ENCODE results near the gene PRICKLE3. TPM values are rescaled to one million over a fixed set of nuclear protein-coding genes. Genes with fewer than 3 reads are reported as not detected.
"Not testable (repeated sequence)": the region's sequence is repeated elsewhere in the genome, so short reads cannot be mapped to it uniquely, and the experiment has no call there.

Gene PRICKLE3
- total RNA-seq, 1 donor from 2014 or later = 6.6 TPM

GRCh38 chrX:49183701-49184281 is 2.4 kb downstream of the PRICKLE3 start:
- DNase-seq (ENCODE audit: low read depth) = no peak

DNA sequence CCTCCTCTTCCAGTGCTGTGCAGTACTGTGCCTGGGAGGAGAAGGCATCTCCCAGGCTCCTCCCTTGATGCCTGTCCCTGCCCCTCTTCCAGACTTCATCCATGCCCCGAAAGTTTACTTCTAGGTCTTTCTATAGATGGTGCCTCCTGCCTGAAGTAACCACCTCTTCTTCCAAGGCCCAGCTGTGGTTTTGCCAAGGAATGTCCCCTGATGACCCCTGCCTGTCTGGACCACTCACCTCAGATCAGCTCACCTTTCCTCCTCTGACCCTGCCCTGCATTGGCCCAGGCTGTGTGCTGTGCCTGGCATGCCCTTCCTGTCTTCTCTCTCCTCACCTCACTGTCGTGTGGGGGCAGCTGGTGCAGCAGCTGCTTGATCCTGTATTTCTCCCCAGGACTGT is 6.8 kb downstream of the PRICKLE3 start:
- DNase-seq (ENCODE audit: low read depth) = no peak

DNA sequence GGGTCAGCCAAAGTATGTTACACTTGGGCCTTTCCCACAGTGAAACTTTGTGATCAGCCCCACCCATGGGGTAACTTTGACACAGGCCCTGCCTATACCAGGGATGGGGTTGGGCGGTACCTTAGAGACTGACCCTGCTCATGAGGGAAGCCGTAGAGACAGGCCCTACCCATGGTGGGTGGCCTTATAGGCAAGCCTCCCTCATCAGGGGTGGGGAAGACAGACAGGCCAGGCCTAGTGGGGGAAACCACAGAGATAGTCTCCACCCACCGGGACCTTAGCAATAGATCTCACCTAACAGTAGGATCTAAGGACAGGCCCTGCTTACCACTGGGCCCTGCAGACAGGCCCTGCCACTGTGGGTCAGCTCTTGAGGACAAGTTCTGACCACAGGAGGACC is 7.6 kb downstream of the PRICKLE3 start:
- DNase-seq (ENCODE audit: low read depth) = no peak

DNA sequence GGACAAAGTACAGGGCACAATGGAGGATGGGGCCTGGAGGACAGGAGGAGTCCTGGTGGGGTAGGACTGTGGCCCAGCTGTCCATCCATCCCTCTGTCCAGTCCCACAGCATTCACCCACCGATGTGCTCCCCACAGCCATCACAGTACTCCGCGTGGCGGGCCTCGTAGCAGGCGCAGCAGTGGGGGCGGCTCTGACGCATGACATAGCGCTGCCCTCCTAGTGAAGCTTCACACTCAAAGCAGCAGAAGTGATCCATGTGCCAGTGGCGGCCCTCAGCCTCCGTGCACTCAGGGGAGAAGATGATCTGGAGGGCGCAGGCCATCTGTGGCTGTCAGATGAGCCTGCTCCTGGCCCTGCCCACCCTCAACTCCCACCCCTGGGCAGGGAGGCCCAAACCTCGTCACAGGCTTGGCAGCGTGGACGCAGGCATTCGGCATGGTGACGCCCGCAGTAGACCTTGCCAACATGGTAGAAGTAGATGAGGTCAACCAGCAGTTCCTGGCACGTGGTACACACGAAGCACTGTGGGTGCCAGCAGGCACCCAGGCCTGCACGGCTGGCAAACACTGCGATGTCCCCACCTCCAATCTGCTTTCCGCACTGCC is 8.2 kb downstream of the PRICKLE3 start:
- no peak for DNase-seq (ENCODE audit: low read depth)

DNA sequence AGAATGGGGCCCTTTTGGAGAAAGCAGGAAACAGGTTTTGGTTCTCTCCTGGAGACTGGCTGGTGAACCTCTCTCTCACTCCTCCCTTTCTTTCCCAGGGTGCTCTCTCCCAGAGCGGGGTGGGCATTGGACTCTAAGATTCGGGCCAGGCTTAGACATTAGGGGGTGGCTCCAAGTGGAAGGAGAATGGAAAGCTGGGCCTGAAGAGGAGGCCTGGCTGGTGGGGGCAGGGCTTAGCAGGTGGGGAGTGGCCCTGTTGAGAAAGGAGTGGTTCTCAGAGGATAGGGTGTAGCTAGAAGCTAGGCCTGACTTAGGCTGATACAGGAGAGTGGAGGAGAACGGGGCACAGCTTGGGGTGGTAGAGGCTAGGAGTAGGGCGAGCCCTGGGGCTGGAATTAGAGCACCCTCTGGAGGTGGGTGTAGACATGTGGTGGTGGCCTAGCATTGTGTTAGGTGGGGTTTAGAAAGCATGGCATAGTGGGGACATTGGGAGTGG is 8.8 kb downstream of the PRICKLE3 start:
- DNase-seq (ENCODE audit: low read depth) = no peak

- DNase-seq (ENCODE audit: low read depth) = no peak
Measured at GRCh38 chrX:49176421-49177326, 9.5 kb downstream of the PRICKLE3 start.

DNA sequence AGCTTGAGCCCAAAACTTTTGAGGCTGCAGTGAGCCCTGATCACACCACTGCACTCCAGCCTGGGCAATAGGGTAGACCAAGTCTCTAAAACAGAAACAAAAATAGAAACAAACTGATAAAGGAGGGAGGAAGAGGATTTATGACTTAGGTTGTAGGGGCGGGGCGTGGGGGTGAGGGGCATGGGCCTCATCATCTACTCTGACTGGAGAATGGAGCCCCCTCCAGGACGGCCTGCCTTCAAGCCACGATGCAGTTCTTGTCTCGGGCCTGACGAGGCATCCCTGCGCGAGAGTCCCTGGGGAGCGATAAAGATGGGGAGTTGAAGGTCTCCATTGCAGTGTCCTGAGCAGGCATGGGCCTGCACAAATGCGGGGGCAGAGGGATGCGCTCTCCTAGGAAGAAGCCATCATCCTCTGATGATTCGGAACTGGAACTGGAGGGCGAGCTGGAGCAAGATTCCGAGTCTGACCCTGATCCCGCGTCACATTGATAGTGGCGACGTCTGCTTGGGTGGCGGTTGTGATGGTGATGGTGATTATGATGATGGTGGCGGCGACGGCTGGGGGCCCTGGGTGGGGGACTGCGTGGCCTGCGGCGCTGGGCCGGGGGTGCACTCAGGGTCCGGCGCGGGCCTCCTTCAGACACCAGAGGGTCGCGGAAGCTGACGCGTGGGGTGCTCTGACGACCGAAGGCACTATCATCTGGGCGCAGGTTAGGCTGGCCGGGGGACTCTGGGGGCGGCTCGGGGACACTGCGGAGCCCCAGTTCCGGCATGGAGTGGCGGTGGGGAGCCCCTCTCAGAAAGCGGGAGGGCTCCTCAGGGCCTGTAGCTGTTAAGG is 10.5 kb downstream of the PRICKLE3 start:
- no peak for DNase-seq (ENCODE audit: low read depth)

DNA sequence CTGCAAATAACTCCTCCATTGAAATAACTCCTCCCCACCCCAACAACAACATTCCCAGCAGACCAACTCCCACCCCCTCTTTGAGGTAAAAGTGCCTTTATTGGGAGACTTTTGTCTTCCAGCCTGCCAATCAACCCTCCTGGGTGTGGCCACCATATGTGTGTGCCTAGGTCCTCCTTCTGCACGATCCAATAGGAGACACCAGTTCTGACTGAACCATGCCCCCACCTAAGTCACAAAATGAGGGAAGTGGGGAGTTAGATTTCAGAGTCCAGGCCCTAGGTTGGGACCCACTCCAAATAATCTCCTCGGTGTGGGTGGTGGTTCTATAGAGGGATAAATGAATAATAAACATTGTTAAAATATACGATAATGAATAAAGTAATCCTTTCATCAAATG is 11.4 kb downstream of the PRICKLE3 start:
- DNase-seq (ENCODE audit: low read depth) = no peak

DNA sequence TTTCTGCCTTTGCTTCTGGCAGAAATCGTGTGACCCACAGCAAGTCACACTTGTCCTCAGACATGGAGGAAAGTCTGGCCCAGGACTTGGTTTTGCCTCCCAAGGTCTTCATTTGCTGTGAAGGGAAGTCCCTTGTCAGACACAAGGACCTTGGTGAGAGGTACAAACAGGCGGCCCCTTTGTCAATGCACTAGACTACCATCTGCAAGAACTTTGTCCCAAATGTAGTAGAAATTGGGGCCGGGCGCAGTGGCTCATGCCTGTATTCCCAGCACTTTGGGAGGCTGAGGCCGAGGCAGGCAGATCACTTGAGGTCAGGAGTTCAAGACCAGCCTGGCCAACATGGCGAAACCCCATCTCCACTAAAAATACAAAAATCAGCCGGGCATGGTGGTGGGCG is 12.6 kb downstream of the PRICKLE3 start:
- DNase-seq (ENCODE audit: low read depth) = not testable (repeated sequence)

DNA sequence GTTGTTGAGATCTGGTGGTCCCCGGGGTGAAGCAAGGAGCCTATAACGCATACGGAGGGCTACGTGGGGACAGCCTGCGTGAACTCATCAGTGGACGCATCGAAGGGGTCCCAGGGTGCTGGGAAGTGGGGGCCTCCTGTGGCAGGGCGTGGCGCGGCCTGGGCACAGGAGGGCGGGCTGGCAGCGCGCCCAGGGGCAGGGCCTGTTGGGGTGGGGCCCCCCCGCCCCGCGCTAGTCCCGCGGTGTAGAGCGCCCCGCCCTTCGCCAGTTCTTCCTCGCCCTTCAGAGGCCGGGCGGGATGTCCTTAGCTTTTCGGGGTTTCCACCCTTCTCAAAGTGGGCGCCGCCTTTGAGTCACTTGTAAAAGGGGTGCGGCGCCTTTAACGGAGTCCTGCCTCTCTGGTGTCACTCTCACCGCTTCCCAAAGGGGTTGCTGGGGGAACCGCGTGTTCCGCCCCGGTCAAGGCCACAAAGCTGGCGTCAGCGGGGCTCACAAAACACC is 13.8 kb downstream of the PRICKLE3 start:
- peak; percentile 80 for DNase-seq (ENCODE audit: low read depth)

DNA sequence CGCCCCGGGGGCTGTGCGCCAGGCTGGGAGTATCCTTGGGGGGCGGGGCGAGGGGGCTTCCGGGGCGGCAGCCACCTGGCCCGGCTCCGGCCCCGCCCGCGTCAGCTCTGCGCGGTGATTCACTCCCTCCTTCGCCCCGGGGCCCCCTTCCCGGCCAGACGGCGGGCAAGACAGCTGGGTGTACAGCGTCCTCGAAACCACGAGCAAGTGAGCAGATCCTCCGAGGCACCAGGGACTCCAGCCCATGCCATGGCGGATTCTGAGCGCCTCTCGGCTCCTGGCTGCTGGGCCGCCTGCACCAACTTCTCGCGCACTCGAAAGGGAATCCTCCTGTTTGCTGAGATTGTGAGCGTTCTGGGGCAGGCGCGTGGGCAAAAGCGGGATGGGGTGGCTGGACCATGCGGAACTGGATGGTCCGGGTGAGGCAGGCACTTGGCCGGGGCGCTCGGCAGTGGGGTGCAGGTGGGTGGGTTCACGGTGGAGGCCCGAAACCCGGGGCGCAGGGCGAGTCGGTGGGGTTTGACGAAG is 14.4 kb downstream of the PRICKLE3 start, which contains the start of gene PLP2:
Gene PLP2, plus strand, starts transcription at position 147 of the 528 bp plus-strand sequence. Its CDS starts 103 bp downstream, at position 250.
- peak; percentile 80 for DNase-seq (ENCODE audit: low read depth)

- DNase-seq (ENCODE audit: low read depth) = no peak
Measured at GRCh38 chrX:49167740-49168108, 18.4 kb downstream of the PRICKLE3 start.

DNA sequence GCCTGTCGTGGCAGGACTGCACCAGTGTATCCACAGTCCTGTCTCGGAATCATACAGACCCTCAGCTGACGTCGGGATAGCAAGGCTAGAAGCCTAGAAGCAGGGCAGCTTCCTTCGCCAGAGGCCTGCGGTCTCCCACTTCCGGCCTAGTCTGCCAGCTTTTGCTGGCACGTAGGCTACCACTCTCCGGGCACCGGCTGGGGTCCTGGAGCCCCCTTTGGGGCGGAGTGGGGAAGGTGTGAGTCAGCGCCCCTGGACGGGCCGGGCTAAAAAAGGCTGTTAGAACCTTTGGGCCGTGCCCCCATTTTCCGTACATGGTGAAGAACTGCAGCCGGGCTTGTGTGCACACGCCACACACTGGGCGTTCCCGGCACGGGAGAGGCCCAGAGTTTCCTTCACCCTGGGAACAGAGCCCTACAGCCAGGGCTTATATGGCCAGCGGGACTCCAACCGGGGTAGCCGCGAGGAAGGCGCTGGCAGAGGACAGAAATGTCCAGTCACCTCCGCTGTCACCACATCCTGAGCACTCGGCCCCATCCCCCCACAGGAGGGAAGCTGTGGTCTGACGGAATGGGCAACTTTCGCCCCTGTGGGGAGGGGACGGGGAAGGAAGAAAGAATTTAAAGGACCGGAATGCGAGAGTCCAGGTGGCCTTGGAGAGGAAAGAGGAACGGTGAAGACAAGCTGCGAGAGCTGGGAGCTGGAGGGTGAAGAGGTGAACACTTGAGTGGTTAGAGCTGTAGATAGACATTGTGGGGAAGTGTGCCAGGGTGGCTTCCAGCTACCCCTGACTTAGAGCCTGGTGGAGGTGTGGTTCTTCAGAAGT is 19.0 kb downstream of the PRICKLE3 start:
- peak; percentile 92 for DNase-seq (ENCODE audit: low read depth)

DNA sequence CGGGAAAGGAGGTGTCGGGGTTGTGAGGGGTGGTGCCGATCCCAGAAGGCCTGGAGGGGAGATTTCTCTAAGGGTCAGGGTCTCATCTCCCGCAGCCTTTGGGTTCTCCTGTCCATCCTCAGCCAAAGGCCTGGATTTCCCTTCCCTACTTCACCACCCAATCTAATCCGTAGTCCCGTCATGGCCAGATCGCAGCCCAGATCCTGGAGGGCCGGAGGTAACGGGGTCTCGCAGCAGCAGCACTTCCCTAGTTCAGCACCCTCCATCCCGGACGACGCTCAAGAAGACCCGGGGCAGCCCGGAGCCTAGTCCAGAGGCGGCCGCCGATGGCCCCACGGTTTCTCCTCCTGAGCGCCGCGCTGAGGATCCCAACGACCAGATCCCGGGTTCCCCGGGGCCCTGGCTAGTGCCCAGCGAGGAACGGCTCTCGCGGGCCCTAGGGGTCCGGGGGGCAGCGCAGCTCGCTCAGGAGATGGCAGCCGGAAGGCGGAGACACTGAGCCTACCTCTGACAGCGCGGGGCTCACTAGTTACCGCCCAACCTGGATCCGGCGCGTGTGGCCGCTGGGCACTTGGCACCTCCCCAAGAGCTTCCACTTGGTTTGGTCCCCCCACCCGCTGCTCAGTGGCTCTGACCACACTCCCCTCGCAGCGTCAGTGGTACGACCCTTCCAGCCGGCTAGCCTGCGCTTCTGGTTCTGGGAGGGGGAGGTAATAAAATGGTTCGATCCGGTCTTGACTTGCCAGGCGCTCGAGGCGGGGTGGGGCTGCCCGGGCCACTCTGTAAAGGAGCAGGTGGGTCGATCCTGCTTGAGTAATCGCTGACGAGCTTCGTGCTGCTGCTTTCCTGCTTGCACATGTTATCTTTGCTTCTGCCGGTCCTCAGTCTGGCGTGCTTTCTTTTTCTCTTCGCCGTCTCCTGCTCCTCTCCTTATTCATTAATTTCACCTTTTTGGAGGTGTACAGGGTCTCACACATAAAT is 20.0 kb downstream of the PRICKLE3 start:
- peak; percentile 65 for DNase-seq (ENCODE audit: low read depth)

DNA sequence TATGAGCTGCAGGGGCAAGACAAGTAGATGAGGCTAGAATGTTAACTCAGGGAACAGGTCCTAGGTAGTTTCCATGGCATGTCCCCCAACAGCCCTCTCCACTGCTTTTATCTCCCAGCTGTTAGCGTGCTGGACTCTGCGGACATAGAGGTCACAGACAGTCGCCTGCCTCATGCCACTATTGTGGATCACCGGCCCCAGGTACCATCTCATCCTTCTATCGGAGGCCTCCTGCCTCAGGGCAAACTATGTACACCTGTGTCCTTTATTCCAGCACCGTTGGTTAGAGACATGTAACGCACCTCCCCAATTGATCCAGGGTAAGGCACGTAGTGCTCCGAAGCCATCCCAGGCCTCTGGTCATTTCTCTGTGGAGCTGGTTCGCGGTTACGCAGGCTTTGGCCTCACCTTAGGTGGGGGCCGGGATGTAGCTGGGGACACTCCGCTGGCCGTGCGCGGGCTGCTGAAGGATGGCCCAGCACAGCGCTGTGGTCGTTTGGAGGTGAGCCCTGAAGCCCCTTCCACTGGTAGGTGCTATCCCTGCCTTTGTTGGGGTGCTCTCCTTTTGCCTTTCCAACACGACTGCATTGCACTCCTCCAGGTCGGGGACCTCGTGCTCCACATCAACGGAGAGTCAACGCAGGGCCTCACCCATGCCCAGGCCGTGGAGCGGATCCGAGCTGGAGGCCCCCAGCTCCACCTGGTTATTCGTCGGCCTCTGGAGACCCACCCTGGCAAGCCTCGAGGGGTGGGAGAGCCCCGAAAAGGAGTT is 21.4 kb downstream of the PRICKLE3 start:
- no peak for DNase-seq (ENCODE audit: low read depth)

- peak; percentile 81 for DNase-seq (ENCODE audit: low read depth)
Measured at GRCh38 chrX:49163555-49164419, 22.4 kb downstream of the PRICKLE3 start.

GRCh38 chrX:49162620-49163019 is 23.6 kb downstream of the PRICKLE3 start, which contains the start of gene MAGIX:
MAGIX (plus strand) TSS chrX:49162758; CDS start chrX:49162890, 132 bp downstream.
- no peak for DNase-seq (ENCODE audit: low read depth)

Data from myocyte (in vitro differentiated cells).